Small intestine (tissue), 7 donors: ENCODE results near the gene CELA3A. TPM values are rescaled to one million over a fixed set of nuclear protein-coding genes. Genes with fewer than 3 reads are reported as not detected.

Source experiments
- DNase-seq, 2 donors: peaks; one replicate each; pipeline versions ENCODE4 v3.0.0 to v3.0.0-alpha.2; 2013
- FAIRE-seq: peaks from 2 replicates; lab custom pipeline; 2012; peaks lifted over from hg19 to GRCh38; lab: Jason Lieb, UNC
- H3K27ac ChIP-seq, 3 donors: one replicate each; pipeline ENCODE4 v1.5.1; 2013; ENCODE audit warnings: low read length in 2 of 3, mild to moderate bottlenecking in 2 of 3, control low read depth in 1 of 3, inconsistent platforms in 1 of 3, low read depth in 1 of 3, moderate library complexity in 1 of 3
- H3K27me3 ChIP-seq, 3 donors: one replicate each; pipeline ENCODE4 v1.6.1; 2013; ENCODE audit warnings: low read length in 3 of 3, inconsistent platforms in 1 of 3; ENCODE audit not compliant: control insufficient read depth in 3 of 3, insufficient read depth in 3 of 3
- H3K36me3 ChIP-seq, 3 donors: one replicate each; pipeline ENCODE4 v1.6.1; 2013; ENCODE audit warnings: low read length in 3 of 3, inconsistent platforms in 1 of 3, low read depth in 1 of 3, mild to moderate bottlenecking in 1 of 3, moderate library complexity in 1 of 3; ENCODE audit not compliant: control insufficient read depth in 3 of 3, insufficient read depth in 2 of 3
- H3K4me1 ChIP-seq, 3 donors: one replicate each; pipeline ENCODE4 v1.6.1; 2013; ENCODE audit warnings: low read length in 2 of 3, inconsistent platforms in 1 of 3, low read depth in 1 of 3, mild to moderate bottlenecking in 1 of 3, moderate library complexity in 1 of 3; ENCODE audit not compliant: control insufficient read depth in 3 of 3, insufficient read depth in 2 of 3
- H3K4me3 ChIP-seq, 3 donors: one replicate each; pipeline ENCODE4 v1.5.1; 2013; ENCODE audit warnings: low read length in 3 of 3, control low read depth in 1 of 3, inconsistent platforms in 1 of 3, low read depth in 1 of 3, mild to moderate bottlenecking in 1 of 3, moderate library complexity in 1 of 3
- H3K9me3 ChIP-seq, 2 donors: one replicate each; pipeline ENCODE4 v1.6.1; 2013; ENCODE audit warnings: low read depth in 1 of 2, low read length in 1 of 2; ENCODE audit not compliant: control insufficient read depth in 2 of 2, insufficient read depth in 1 of 2
- WGBS, 3 donors: extraction: QIAGEN DNeasy Blood & Tissue Kit; methylation state at CpG; one replicate each; pipeline ENCODE4 v1.1.7; 2013; 5-methylcytosine and 5-hydroxymethylcytosine counted together
- polyA plus RNA-seq, 4 donors: library from polyadenylated mRNA; stranded (reverse) in 3 of 4; unstranded in 1 of 4; fragments of 200-250 nt in 3 of 4; fragments of 120-200 nt in 1 of 4; gene quantifications; one replicate each; pipeline versions ENCODE4 v1.2.1 to v1.2.3, GENCODE V29; 2013
- donor health status: healthy with polysubstance abuse.
- donor health status: control.
- donor health status: control.
- donor health status: Bipolar disorder and iron deficiency.
- donor health status: healthy.

CELA3A gene
- polyA plus RNA-seq, 4 donors = 0.16 to 30.6 (median 4.4) TPM

GRCh38 chr1:22053017-22053860 lies 51.8 kb downstream of the CELA3A start:
- WGBS, 3 donors = 0 to 1% (median 1%) methylated on average over 25 to 70 of the region's 70 CpGs
- Histone ChIP-seq H3K4me3 (peak overlapping the region; percentile 90 to 99 (median 95)), H3K9me3 (no peaks in the 10 kb centered on the region), H3K27me3 (no peaks in the 10 kb centered on the region), H3K4me1 (peaks cover 4 to 18% (median 5%) of the 10 kb centered on the region in 3 donors), H3K36me3 (peaks cover 0 to 14% (median 4%) of the 10 kb centered on the region in 3 donors), H3K27ac (peak overlapping the region; percentile 94 to 100 (median 97))
- peak; percentile 57 to 83 for DNase-seq
- FAIRE-seq = no peak

GRCh38 chr1:22053861-22054770 lies 52.7 kb downstream of the CELA3A start:
- H3K9me3 ChIP-seq = no peaks in the 10 kb centered on the region
- H3K27me3 ChIP-seq = no peaks in the 10 kb centered on the region
- H3K36me3 ChIP-seq = peaks cover 0 to 22% (median 4%) of the 10 kb centered on the region in 3 donors
- whole genome bisulfite sequencing, 3 donors = 38 to 46% (median 42%) methylated on average over 19 of the region's 19 CpGs
- H3K4me3 ChIP-seq = peak overlapping the region; percentile 90 to 99 (median 95)
- peaks cover 4 to 14% (median 5%) of the 10 kb centered on the region in 3 donors for H3K4me1 ChIP-seq
- DNase-seq (peak in 1 of 2 donors; percentile 21), FAIRE-seq (no peak)
- peak overlapping the region; percentile 94 to 100 (median 97) for H3K27ac ChIP-seq

GRCh38 chr1:22055463-22055862 lies 54.0 kb downstream of the CELA3A start:
- H3K27ac ChIP-seq = no peak overlapping the region
- DNase-seq = no peak
- no peaks in the 10 kb centered on the region for H3K9me3 ChIP-seq
- H3K36me3 ChIP-seq = peaks cover 0 to 26% (median 4%) of the 10 kb centered on the region in 3 donors
- H3K27me3 ChIP-seq = no peaks in the 10 kb centered on the region
- no peak overlapping the region for H3K4me3 ChIP-seq
- WGBS, 3 donors = 61 to 77% (median 65%) methylated on average over 6 of the region's 6 CpGs
- no peak for FAIRE-seq
- peaks cover 4 to 14% (median 5%) of the 10 kb centered on the region in 3 donors for H3K4me1 ChIP-seq

GRCh38 chr1:22056043-22056442 lies 54.6 kb downstream of the CELA3A start:
- no peaks in the 10 kb centered on the region for H3K9me3 ChIP-seq
- peaks cover 4 to 14% (median 5%) of the 10 kb centered on the region in 3 donors for H3K4me1 ChIP-seq
- DNase-seq = no peak
- H3K4me3 ChIP-seq = no peak overlapping the region
- no peaks in the 10 kb centered on the region for H3K27me3 ChIP-seq
- FAIRE-seq = no peak
- WGBS, 3 donors = 20 to 50% (median 33%) methylated on average over 1 of the region's 1 CpG
- H3K27ac ChIP-seq = no peak overlapping the region
- peaks cover 0 to 26% (median 4%) of the 10 kb centered on the region in 3 donors for H3K36me3 ChIP-seq

- DNase-seq (no peak), FAIRE-seq (no peak)
- Histone ChIP-seq H3K36me3 (peaks cover 0 to 26% (median 4%) of the 10 kb centered on the region in 3 donors), H3K9me3 (no peaks in the 10 kb centered on the region), H3K4me3 (no peak overlapping the region), H3K27ac (no peak overlapping the region), H3K4me1 (peaks cover 4 to 14% (median 5%) of the 10 kb centered on the region in 3 donors), H3K27me3 (no peaks in the 10 kb centered on the region)
- WGBS, 3 donors = 46 to 53% (median 46%) methylated on average over 2 of the region's 2 CpGs
Measured at GRCh38 chr1:22056936-22057335, 55.5 kb downstream of the CELA3A start.

GRCh38 chr1:22057861-22058260 lies 56.4 kb downstream of the CELA3A start:
- FAIRE-seq (no peak), DNase-seq (no peak)
- WGBS, 3 donors = 88 to 91% (median 90%) methylated on average over 10 of the region's 10 CpGs
- H3K9me3 ChIP-seq = no peaks in the 10 kb centered on the region
- peaks cover 0 to 26% (median 4%) of the 10 kb centered on the region in 3 donors for H3K36me3 ChIP-seq
- peaks cover 5 to 10% (median 6%) of the 10 kb centered on the region in 3 donors for H3K4me1 ChIP-seq
- H3K27me3 ChIP-seq = no peaks in the 10 kb centered on the region
- H3K27ac ChIP-seq = no peak overlapping the region
- no peak overlapping the region for H3K4me3 ChIP-seq
